ENCODE results near the gene NUDT3.

DNA sequence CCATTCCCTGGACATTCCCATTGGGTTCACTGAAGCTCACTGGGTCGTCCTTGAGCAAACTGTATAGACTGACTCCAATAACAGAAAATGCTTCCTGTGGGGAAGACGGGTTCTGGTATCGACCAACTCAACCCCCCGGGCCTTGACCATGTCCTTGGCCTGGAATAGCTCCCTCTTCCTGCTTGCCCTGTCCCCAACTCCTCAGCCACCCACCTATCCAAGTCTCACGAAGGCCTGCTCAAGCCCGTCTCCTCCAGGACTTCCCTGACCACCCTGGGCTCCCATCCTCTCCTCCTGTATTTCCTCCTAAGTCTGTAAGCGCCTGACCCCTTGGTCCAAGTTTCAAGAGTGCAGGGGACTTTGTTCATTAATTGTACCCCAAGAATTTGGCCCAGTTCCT, 158.6 kb downstream of the NUDT3 start:
- TF ChIP-seq, protein P1, sequence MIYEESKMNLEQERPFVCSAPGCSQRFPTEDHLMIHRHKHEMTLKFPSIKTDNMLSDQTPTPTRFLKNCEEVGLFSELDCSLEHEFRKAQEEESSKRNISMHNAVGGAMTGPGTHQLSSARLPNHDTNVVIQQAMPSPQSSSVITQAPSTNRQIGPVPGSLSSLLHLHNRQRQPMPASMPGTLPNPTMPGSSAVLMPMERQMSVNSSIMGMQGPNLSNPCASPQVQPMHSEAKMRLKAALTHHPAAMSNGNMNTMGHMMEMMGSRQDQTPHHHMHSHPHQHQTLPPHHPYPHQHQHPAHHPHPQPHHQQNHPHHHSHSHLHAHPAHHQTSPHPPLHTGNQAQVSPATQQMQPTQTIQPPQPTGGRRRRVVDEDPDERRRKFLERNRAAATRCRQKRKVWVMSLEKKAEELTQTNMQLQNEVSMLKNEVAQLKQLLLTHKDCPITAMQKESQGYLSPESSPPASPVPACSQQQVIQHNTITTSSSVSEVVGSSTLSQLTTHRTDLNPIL (CRISPR knock-in tag; IDR thresholded peaks at IDR 0.05; ENCODE audit: low read depth) = no peak
- TF ChIP-seq CSDC2 (CRISPR knock-in tag; IDR thresholded peaks at IDR 0.05) (no peak), RARB (CRISPR knock-in tag; IDR thresholded peaks at IDR 0.05) (no peak), ZFP3 (CRISPR knock-in tag; IDR thresholded peaks at IDR 0.05) (no peak), OSR1 (CRISPR knock-in tag; IDR thresholded peaks at IDR 0.05) (no peak), ISL1 (CRISPR knock-in tag; IDR thresholded peaks at IDR 0.05) (no peak), BACH2 (CRISPR knock-in tag; IDR thresholded peaks at IDR 0.05; ENCODE audit: borderline replicate concordance) (no peak), ZC3H10 (CRISPR knock-in tag; IDR thresholded peaks at IDR 0.05) (no peak), TOX (CRISPR knock-in tag; IDR thresholded peaks at IDR 0.05; ENCODE audit: borderline replicate concordance) (no peak), PPARA (CRISPR knock-in tag; IDR thresholded peaks at IDR 0.05; ENCODE audit: borderline replicate concordance) (no peak)
- TF ChIP-seq, protein P2, sequence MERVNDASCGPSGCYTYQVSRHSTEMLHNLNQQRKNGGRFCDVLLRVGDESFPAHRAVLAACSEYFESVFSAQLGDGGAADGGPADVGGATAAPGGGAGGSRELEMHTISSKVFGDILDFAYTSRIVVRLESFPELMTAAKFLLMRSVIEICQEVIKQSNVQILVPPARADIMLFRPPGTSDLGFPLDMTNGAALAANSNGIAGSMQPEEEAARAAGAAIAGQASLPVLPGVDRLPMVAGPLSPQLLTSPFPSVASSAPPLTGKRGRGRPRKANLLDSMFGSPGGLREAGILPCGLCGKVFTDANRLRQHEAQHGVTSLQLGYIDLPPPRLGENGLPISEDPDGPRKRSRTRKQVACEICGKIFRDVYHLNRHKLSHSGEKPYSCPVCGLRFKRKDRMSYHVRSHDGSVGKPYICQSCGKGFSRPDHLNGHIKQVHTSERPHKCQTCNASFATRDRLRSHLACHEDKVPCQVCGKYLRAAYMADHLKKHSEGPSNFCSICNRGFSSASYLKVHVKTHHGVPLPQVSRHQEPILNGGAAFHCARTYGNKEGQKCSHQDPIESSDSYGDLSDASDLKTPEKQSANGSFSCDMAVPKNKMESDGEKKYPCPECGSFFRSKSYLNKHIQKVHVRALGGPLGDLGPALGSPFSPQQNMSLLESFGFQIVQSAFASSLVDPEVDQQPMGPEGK (CRISPR knock-in tag; IDR thresholded peaks at IDR 0.05; ENCODE audit: borderline replicate concordance) = no peak
- TF ChIP-seq, protein P3, sequence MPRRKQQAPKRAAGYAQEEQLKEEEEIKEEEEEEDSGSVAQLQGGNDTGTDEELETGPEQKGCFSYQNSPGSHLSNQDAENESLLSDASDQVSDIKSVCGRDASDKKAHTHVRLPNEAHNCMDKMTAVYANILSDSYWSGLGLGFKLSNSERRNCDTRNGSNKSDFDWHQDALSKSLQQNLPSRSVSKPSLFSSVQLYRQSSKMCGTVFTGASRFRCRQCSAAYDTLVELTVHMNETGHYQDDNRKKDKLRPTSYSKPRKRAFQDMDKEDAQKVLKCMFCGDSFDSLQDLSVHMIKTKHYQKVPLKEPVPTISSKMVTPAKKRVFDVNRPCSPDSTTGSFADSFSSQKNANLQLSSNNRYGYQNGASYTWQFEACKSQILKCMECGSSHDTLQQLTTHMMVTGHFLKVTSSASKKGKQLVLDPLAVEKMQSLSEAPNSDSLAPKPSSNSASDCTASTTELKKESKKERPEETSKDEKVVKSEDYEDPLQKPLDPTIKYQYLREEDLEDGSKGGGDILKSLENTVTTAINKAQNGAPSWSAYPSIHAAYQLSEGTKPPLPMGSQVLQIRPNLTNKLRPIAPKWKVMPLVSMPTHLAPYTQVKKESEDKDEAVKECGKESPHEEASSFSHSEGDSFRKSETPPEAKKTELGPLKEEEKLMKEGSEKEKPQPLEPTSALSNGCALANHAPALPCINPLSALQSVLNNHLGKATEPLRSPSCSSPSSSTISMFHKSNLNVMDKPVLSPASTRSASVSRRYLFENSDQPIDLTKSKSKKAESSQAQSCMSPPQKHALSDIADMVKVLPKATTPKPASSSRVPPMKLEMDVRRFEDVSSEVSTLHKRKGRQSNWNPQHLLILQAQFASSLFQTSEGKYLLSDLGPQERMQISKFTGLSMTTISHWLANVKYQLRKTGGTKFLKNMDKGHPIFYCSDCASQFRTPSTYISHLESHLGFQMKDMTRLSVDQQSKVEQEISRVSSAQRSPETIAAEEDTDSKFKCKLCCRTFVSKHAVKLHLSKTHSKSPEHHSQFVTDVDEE (CRISPR knock-in tag; IDR thresholded peaks at IDR 0.05) = no peak
- TF ChIP-seq, protein P4, sequence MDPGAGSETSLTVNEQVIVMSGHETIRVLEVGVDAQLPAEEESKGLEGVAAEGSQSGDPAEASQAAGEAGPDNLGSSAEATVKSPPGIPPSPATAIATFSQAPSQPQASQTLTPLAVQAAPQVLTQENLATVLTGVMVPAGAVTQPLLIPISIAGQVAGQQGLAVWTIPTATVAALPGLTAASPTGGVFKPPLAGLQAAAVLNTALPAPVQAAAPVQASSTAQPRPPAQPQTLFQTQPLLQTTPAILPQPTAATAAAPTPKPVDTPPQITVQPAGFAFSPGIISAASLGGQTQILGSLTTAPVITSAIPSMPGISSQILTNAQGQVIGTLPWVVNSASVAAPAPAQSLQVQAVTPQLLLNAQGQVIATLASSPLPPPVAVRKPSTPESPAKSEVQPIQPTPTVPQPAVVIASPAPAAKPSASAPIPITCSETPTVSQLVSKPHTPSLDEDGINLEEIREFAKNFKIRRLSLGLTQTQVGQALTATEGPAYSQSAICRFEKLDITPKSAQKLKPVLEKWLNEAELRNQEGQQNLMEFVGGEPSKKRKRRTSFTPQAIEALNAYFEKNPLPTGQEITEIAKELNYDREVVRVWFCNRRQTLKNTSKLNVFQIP (CRISPR knock-in tag; IDR thresholded peaks at IDR 0.05; ENCODE audit: borderline replicate concordance, low read depth) = no peak

Measured in SK-N-SH treated with all-trans-retinoic acid at 6 μM for 48 hours (cell line).